ENCODE data around the gene UBE2H. TPM values are rescaled to one million over a fixed set of nuclear protein-coding genes. Genes with fewer than 3 reads are reported as not detected.

UBE2H gene
- total RNA-seq, 1 donor from 2014 or later = 104 TPM

- no peak for TF ChIP-seq CTCF (IDR thresholded peaks at IDR 0.05; ENCODE audit: unreplicated experiment)
- peaks cover 67% of the 10 kb centered on the region for H3K4me1 Mint-ChIP-seq
- no peak overlapping the region for H3K4me3 Mint-ChIP-seq
- H3K27me3 Mint-ChIP-seq (ENCODE audit: low read depth) = no peaks in the 10 kb centered on the region
- peaks cover 2% of the 10 kb centered on the region for H3K36me3 Mint-ChIP-seq
- peak overlapping the region; percentile 68 for H3K27ac Mint-ChIP-seq
- no peak for DNase-seq (ENCODE audit: low spot score in 2 of 2, unreplicated experiment in 2 of 2)
- H3K9me3 Mint-ChIP-seq = no peaks in the 10 kb centered on the region
Measured at GRCh38 chr7:129858490-129858889, 94.3 kb downstream of the UBE2H start.

GRCh38 chr7:129857313-129857712 lies 95.4 kb downstream of the UBE2H start:
- H3K4me3 Mint-ChIP-seq = no peak overlapping the region
- peaks cover 66% of the 10 kb centered on the region for H3K4me1 Mint-ChIP-seq
- no peak for DNase-seq (ENCODE audit: low spot score in 2 of 2, unreplicated experiment in 2 of 2)
- no peaks in the 10 kb centered on the region for H3K9me3 Mint-ChIP-seq
- H3K27me3 Mint-ChIP-seq (ENCODE audit: low read depth) = no peaks in the 10 kb centered on the region
- H3K27ac Mint-ChIP-seq = peak overlapping the region; percentile 2
- H3K36me3 Mint-ChIP-seq = peaks cover 2% of the 10 kb centered on the region
- TF ChIP-seq CTCF (IDR thresholded peaks at IDR 0.05; ENCODE audit: unreplicated experiment) = no peak

- H3K27ac Mint-ChIP-seq = peak overlapping the region; percentile 79
- H3K4me3 Mint-ChIP-seq = no peak overlapping the region
- no peaks in the 10 kb centered on the region for H3K9me3 Mint-ChIP-seq
- H3K36me3 Mint-ChIP-seq = peaks cover 2% of the 10 kb centered on the region
- no peaks in the 10 kb centered on the region for H3K27me3 Mint-ChIP-seq (ENCODE audit: low read depth)
- no peak for DNase-seq (ENCODE audit: low spot score in 2 of 2, unreplicated experiment in 2 of 2)
- no peak for TF ChIP-seq CTCF (IDR thresholded peaks at IDR 0.05; ENCODE audit: unreplicated experiment)
- H3K4me1 Mint-ChIP-seq = peaks cover 73% of the 10 kb centered on the region
Measured at GRCh38 chr7:129855935-129856717, 96.6 kb downstream of the UBE2H start.

GRCh38 chr7:129855234-129855673 lies 97.5 kb downstream of the UBE2H start:
- H3K27ac Mint-ChIP-seq = peak overlapping the region; percentile 80
- H3K4me3 Mint-ChIP-seq = no peak overlapping the region
- peaks cover 74% of the 10 kb centered on the region for H3K4me1 Mint-ChIP-seq

GRCh38 chr7:129854401-129854800 lies 98.4 kb downstream of the UBE2H start:
- no peak for TF ChIP-seq CTCF (IDR thresholded peaks at IDR 0.05; ENCODE audit: unreplicated experiment)
- H3K4me1 Mint-ChIP-seq = peaks cover 65% of the 10 kb centered on the region
- H3K9me3 Mint-ChIP-seq = no peaks in the 10 kb centered on the region
- DNase-seq (ENCODE audit: low spot score in 2 of 2, unreplicated experiment in 2 of 2) = no peak
- no peaks in the 10 kb centered on the region for H3K27me3 Mint-ChIP-seq (ENCODE audit: low read depth)
- H3K27ac Mint-ChIP-seq = peak overlapping the region; percentile 80
- no peak overlapping the region for H3K4me3 Mint-ChIP-seq
- peaks cover 2% of the 10 kb centered on the region for H3K36me3 Mint-ChIP-seq

More at GRCh38 chr7:129855234-129855673, 97.5 kb downstream of the UBE2H start:
- TF ChIP-seq CTCF (IDR thresholded peaks at IDR 0.05; ENCODE audit: unreplicated experiment) = no peak
- H3K27me3 Mint-ChIP-seq (ENCODE audit: low read depth) = no peaks in the 10 kb centered on the region
- H3K9me3 Mint-ChIP-seq = no peaks in the 10 kb centered on the region
- no peak for DNase-seq (ENCODE audit: low spot score in 2 of 2, unreplicated experiment in 2 of 2)
- H3K36me3 Mint-ChIP-seq = peaks cover 2% of the 10 kb centered on the region
